Caco-2 (cell line): ENCODE data around the gene SNX19. TPM values are rescaled to one million over a fixed set of nuclear protein-coding genes. Genes with fewer than 3 reads are reported as not detected.

Experiments
- BruUV-seq: library from RNA; stranded (reverse); fragments of 400-500 nt; replicated peaks from 2 replicates; lab custom pipeline; 2021; lab: Mats Ljungman, UMichigan
- CTCF ChIA-PET: fragments of 300-600 bp; sonication (Branson Sonifier 250); formaldehyde crosslinking; loops from one replicate; lab custom pipeline; 2022; ENCODE audit warnings: antibody characterized with exemption; lab: Charles Lee
- POLR2A ChIA-PET: fragments of 300-600 bp; sonication (Branson Sonifier 250); formaldehyde crosslinking; loops from one replicate; lab custom pipeline; 2022; ENCODE audit warnings: antibody characterized with exemption; lab: Charles Lee
- DNase-seq, 2 experiments: peaks; one replicate each; pipeline versions ENCODE4 v3.0.0 to v3.0.0-alpha.2; 2020 to 2022
- H3K27me3 ChIP-seq: replicated peaks from 2 replicates; pipeline ENCODE4 v1.6.0; 2011; ENCODE audit warnings: low read length; ENCODE audit not compliant: control insufficient read depth, insufficient read depth
- H3K36me3 ChIP-seq: 2 replicates; pipeline ENCODE4 v1.5.1; 2011; ENCODE audit warnings: low read length; ENCODE audit not compliant: control insufficient read depth, insufficient read depth
- H3K4me1 ChIP-seq: fragments of 250-450 bp; sonication (Bioruptor Pico); 2 replicates; pipeline ENCODE4 v1.5.1; 2020; ENCODE audit warnings: mild to moderate bottlenecking
- H3K4me3 ChIP-seq: 2 replicates; pipeline ENCODE4 v1.5.1; 2011; ENCODE audit warnings: low read depth, mild to moderate bottlenecking, control low read depth, low read length
- H3K9me3 ChIP-seq: fragments of 250-450 bp; sonication (Bioruptor Pico); 2 replicates; pipeline ENCODE4 v1.5.1; 2020; ENCODE audit warnings: mild to moderate bottlenecking, moderate library complexity
- H3K27ac Mint-ChIP-seq: one replicate; pipeline ENCODE4 v1.8.0; 2022; ENCODE audit warnings: mixed read lengths; ENCODE audit not compliant: unreplicated experiment
- H3K27me3 Mint-ChIP-seq: one replicate; pipeline ENCODE4 v1.8.0; 2022; ENCODE audit warnings: mixed read lengths; ENCODE audit not compliant: insufficient read depth, unreplicated experiment
- H3K36me3 Mint-ChIP-seq: one replicate; pipeline ENCODE4 v1.8.0; 2022; ENCODE audit warnings: mild to moderate bottlenecking, mixed read lengths; ENCODE audit not compliant: insufficient read depth, unreplicated experiment
- H3K4me1 Mint-ChIP-seq: one replicate; pipeline ENCODE4 v1.8.0; 2022; ENCODE audit warnings: low read depth, mixed read lengths; ENCODE audit not compliant: unreplicated experiment
- H3K4me3 Mint-ChIP-seq: one replicate; pipeline ENCODE4 v1.8.0; 2022; ENCODE audit warnings: mild to moderate bottlenecking, moderate library complexity, mixed read lengths; ENCODE audit not compliant: unreplicated experiment
- H3K9me3 Mint-ChIP-seq: one replicate; pipeline ENCODE4 v1.8.0; 2022; ENCODE audit warnings: mixed read lengths; ENCODE audit not compliant: unreplicated experiment
- CTCF ChIP-seq, 2 experiments: fragments of 200-600 bp in 1 of 2; IDR thresholded peaks; 1 replicate in 1 of 2; 2 replicates in 1 of 2; pipeline versions ENCODE4 v1.5.1 to v1.8.0; 2011 to 2022; ENCODE audit warnings: antibody characterized with exemption in 1 of 2, control low read depth in 1 of 2, inconsistent platforms in 1 of 2, low read depth in 1 of 2, low read length in 1 of 2, mild to moderate bottlenecking in 1 of 2, moderate library complexity in 1 of 2; ENCODE audit not compliant: insufficient read depth in 1 of 2, severe bottlenecking in 1 of 2, unreplicated experiment in 1 of 2
- intact Hi-C: fragments of 100-400 bp; cut with micrococcal nuclease; formaldehyde crosslinking; loops from one replicate; pipeline ENCODE4 v1.10.0; 2022; ENCODE audit not compliant: unreplicated experiment
- total RNA-seq: library from RNA; stranded (reverse); gene quantifications from 2 replicates; pipeline ENCODE4 v1.2.3, GENCODE V29; 2022

Gene SNX19
- total RNA-seq, 1 experiment from 2014 or later = 82.4 TPM

DNA sequence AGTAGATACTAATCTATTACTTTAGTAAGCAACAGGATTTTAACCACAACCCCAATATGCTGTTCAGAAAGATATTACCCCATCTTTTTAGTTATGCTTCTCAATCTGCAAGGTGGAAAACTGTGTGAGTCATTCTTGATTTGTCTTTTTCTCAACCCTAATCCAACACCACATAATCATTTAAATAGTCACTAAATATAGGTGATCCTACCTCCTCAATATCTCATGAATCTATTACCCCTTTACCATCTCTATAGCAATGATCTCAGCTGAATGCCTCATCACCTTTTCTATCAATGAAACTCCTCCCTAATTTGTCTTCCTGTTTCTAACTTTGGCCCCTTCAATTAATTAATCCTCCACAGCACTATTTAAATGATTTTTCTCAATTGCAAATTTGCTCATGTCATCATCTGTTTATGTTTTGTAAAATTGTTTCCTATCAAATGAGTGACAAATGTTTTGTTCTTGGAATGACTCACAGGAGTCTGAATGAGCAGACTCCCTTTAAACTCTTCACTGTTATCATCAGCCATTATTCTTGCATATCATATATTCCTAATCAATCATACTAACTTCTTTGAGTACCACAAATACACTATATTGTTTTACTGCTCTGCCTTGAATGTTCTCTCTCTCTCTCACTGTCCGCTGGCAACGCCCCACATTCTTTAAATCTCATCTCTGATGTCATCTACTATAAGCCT, 26.1 kb downstream of the SNX19 start:
- Mint-ChIP-seq H3K4me3 (no peak overlapping the region), H3K27me3 (no peaks in the 10 kb centered on the region), H3K27ac (no peak overlapping the region), H3K4me1 (no peaks in the 10 kb centered on the region), H3K36me3 (peaks cover 13% of the 10 kb centered on the region), H3K9me3 (no peaks in the 10 kb centered on the region)
- intact Hi-C loops = no loop called here
- Histone ChIP-seq H3K4me3 (no peak overlapping the region), H3K9me3 (no peaks in the 10 kb centered on the region), H3K27me3 (no peaks in the 10 kb centered on the region), H3K36me3 (0 out of 2 replicates have a peak, but pooled peaks cover 2% of the 10 kb centered on the region), H3K4me1 (no peaks in the 10 kb centered on the region)
- TF ChIP-seq CTCF (IDR thresholded peaks at IDR 0.05; ENCODE audit: insufficient read depth in 1 of 2, low read depth in 1 of 2, low read length in 1 of 2, severe bottlenecking in 1 of 2, unreplicated experiment in 1 of 2) = no peak
- ChIA-PET POLR2A (no interaction called here), CTCF (interaction anchor here (1.3 kb wide), 1 partner anchor 26 kb away, joined by 3 read pairs; the partner anchor contains the start of gene SNX19)
- no TSS peak for BruUV-seq
- DNase-seq = no peak

DNA sequence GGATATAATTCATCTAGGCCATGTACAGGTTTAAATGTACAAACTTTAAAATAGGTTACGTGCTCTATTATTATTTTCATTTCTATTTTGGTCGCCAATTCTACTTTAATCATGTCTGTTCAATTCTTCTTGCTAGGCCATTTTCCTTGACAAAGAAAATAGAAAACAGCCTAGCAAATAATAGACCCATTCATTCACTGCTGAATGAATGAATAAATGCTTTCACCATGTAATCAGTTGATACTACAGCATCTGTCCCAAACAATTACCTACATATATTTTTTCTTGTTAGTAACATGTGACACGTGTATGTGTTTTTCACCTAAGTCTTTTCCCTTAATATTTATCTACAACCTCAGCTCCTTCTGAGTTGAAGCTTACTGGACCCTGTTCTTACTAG, 27.5 kb downstream of the SNX19 start:
- no peaks in the 10 kb centered on the region for H3K9me3 ChIP-seq
- H3K36me3 Mint-ChIP-seq = peaks cover 20% of the 10 kb centered on the region
- 0 out of 2 replicates have a peak, but pooled peaks cover 2% of the 10 kb centered on the region for H3K36me3 ChIP-seq
- intact Hi-C loops = no loop called here
- no peak overlapping the region for H3K4me3 Mint-ChIP-seq
- DNase-seq = no peak
- no peaks in the 10 kb centered on the region for H3K27me3 ChIP-seq
- no peak overlapping the region for H3K4me3 ChIP-seq
- BruUV-seq = no TSS peak
- H3K27ac Mint-ChIP-seq = no peak overlapping the region
- ChIA-PET CTCF (no interaction called here), POLR2A (no interaction called here)
- H3K9me3 Mint-ChIP-seq = no peaks in the 10 kb centered on the region
- no peaks in the 10 kb centered on the region for H3K27me3 Mint-ChIP-seq
- no peaks in the 10 kb centered on the region for H3K4me1 ChIP-seq
- H3K4me1 Mint-ChIP-seq = no peaks in the 10 kb centered on the region
- TF ChIP-seq CTCF (IDR thresholded peaks at IDR 0.05; ENCODE audit: insufficient read depth in 1 of 2, low read depth in 1 of 2, low read length in 1 of 2, severe bottlenecking in 1 of 2, unreplicated experiment in 1 of 2) = no peak

DNA sequence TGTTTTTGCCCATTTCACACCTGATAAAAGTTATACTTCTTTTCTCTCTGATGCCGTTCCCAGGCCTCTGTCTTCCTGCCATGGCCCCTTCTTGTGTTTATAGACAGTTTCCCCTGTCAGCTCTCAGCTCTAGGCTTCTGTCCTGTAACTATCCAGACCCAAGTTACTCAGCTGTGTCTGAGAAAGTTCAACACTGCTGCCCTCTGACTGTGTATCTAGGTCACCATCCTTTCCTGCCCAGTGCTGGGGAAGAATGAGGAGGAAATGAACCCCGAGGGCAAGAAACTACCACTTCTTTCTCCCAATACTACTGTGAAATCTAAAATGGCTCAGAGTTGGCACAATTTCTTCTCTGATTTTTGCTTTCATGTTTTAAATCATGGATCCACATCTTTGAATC, 29.6 kb downstream of the SNX19 start:
- no peaks in the 10 kb centered on the region for H3K9me3 Mint-ChIP-seq
- Histone ChIP-seq H3K4me1 (no peaks in the 10 kb centered on the region), H3K36me3 (no peaks in the 10 kb centered on the region), H3K4me3 (no peak overlapping the region), H3K9me3 (no peaks in the 10 kb centered on the region), H3K27me3 (no peaks in the 10 kb centered on the region)
- no TSS peak for BruUV-seq
- no peak for DNase-seq
- no peak overlapping the region for H3K4me3 Mint-ChIP-seq
- intact Hi-C loops = no loop called here
- CTCF ChIA-PET = no interaction called here
- no peaks in the 10 kb centered on the region for H3K4me1 Mint-ChIP-seq
- peaks cover 27% of the 10 kb centered on the region for H3K36me3 Mint-ChIP-seq
- no peak for TF ChIP-seq CTCF (IDR thresholded peaks at IDR 0.05; ENCODE audit: insufficient read depth in 1 of 2, low read depth in 1 of 2, low read length in 1 of 2, severe bottlenecking in 1 of 2, unreplicated experiment in 1 of 2)
- no peaks in the 10 kb centered on the region for H3K27me3 Mint-ChIP-seq
- no peak overlapping the region for H3K27ac Mint-ChIP-seq
- POLR2A ChIA-PET = no interaction called here
